NCI-H510A (cell line): ENCODE results near the gene CKMT2.
"Not testable (repeated sequence)": the region's sequence is repeated elsewhere in the genome, so short reads cannot be mapped to it uniquely, and the experiment has no call there.

Experiments
- DNase-seq: peaks from one replicate; lab custom pipeline; 2025; lab: John Stamatoyannopoulos, UW

Gene CKMT2

DNA sequence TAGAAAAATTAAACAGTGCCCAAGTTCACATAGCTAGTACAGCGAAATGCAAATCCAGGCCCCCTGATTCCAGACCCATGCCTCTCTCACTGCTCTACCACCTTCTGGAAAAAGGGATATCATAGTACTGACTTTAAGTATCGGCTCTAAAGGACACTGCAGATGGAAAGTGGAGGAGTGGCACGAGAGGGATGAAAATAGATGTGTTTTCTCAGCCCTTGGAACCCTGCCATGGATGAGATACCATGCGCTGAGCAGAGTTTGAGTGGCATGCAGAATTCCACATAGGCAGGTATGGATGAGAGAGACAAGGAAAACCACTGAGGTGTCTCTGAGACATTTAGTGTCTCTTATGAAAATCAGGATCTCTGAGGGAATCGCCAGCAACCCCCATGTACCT is 18.8 kb downstream of the CKMT2 start:
- DNase-seq: no peak

DNA sequence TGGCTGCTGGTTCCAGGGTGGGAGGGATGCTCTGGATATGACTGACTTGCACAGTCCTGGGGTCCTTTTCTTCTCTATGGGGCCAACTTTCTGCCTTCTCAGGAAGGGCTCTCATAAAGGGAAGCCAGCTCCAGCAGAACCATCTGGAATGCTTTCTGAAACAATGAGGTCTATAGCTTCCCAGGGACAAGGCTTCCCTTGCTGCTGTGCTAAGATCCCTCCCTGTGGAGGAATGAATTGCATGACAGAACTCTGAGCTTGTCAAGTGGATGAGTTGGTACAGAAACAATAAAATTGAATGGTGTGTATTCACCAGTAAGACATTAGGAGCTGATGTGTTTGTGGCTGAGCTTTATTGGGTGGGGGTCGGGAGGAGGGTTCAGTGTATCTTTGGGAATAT is 19.8 kb downstream of the CKMT2 start:
- DNase-seq: no peak

DNA sequence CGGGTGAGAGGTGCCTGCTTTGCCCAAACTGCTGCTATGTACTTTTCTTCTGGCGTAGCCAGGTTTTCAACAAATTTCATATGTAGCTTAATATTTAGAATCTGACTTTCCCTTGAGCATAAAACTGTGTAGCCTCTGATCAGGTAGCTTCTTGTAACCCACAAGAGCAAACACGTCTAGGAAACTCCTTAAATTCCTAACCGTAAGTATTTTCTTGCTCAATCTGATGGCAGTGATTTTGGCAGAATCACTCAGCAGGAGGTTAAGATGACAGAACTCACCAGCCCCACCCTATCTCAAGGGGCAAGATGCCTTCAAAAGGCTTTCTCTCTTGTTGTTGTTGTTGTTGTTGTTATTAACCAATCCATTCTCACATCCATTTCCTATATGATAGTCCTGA is 20.8 kb downstream of the CKMT2 start:
- no peak for DNase-seq

DNA sequence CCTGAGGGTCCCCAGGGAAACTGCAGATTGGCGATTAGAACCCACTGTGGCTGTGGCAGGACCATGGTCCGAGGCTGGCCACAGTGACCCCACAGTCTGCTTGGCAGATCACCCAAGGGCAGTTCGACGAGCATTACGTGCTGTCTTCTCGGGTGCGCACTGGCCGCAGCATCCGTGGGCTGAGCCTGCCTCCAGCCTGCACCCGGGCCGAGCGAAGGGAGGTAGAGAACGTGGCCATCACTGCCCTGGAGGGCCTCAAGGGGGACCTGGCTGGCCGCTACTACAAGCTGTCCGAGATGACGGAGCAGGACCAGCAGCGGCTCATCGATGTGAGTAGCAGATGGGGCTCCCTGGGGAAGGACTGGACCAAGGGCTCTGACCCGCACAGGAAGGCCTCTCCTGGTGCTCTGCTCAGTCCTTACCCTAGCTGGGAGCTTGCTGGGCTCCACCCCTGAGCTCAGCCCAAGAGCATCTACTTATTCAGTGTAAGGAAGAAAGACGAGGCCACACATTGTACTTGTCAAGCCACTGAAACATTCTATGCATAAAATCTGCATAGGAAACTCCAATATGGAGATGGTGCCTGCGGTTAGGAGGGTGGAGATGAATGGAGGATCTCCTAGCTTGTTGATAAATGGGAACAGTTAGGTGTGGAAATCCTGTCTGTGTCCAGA is 21.9 kb downstream of the CKMT2 start:
- DNase-seq: no peak

DNA sequence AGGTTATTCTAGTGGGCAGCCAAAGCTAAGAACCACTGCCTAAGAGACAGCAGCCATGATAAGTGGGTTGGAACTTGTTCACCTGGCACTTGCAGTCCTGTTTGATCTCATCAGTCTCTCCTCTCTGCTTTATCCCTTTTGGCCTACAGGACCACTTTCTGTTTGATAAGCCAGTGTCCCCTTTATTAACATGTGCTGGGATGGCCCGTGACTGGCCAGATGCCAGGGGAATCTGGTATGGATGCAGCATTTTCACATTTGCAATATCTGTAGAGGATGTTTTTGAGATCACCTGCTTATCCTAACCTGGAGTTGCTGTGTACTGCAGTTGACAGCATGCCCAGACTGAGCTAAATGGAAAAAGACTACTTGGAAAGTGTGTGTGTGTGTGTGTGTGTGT is 23.6 kb downstream of the CKMT2 start:
- DNase-seq: no peak

DNA sequence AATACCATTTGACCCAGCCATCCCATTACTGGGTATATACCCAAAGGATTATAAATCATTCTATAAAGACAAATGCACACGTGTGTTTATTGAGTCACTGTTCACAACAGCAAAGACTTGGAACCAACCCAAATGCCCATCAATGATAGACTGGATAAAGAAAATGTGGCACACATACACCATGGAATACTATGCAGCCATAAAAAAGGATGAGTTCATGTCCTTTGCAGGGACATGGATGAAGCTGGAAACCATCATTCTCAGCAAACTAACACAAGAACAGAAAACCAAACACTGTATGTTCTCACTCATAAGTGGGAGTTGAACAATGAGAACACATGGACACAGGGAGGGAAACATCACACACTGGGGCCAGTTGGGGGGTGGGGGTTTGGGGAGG is 29.7 kb downstream of the CKMT2 start:
- DNase-seq: not testable (repeated sequence)

DNA sequence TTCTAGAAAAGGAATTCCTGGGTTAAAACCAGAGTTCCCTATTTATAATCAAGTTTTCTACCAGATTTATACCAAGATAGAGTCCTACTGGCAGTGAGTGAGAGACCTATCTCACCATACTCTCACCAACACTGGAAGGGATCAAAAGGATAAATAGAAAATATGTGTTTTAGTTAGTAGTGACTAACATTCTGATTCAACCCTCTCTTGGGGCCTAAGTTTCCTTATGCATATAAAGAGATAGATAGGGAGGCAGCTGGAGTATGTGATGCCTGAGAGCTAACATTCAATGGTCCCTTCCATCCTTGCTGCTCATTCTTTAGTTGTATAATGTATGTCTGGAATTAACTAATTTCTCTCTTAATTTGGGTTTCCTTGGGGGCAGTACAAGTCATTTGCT is 32.0 kb downstream of the CKMT2 start:
- DNase-seq: no peak

DNA sequence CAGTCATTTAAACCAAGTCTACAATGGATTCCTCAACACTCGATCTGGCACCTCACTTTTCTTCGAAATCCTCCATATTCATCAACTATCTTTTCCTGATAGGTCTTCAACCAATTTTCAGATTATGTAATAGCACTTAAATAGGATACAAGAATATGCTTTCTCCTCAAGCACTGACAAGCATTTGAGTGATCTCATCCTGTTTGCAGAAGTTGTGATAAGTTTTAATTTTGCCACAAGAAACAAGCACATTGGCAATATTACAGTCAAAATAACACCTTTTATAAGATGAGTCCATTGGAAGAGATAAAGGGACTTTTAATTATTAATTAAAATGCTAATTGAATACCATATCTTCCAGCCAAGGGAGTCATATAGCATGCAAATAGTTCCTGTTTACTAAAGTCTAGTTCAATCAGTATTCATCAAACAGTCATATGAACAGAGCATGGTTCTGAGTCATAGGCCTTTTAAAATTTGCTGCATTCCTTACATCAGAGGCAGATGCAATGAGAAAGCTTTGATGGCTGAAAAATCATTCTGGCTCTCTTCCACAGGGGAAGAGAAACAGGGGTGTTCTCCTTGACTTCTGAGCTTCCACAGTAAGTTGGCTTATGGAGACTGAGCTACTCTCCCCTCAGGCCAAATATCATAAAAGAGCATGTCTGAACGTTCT is 35.5 kb downstream of the CKMT2 start:
- no peak for DNase-seq

DNA sequence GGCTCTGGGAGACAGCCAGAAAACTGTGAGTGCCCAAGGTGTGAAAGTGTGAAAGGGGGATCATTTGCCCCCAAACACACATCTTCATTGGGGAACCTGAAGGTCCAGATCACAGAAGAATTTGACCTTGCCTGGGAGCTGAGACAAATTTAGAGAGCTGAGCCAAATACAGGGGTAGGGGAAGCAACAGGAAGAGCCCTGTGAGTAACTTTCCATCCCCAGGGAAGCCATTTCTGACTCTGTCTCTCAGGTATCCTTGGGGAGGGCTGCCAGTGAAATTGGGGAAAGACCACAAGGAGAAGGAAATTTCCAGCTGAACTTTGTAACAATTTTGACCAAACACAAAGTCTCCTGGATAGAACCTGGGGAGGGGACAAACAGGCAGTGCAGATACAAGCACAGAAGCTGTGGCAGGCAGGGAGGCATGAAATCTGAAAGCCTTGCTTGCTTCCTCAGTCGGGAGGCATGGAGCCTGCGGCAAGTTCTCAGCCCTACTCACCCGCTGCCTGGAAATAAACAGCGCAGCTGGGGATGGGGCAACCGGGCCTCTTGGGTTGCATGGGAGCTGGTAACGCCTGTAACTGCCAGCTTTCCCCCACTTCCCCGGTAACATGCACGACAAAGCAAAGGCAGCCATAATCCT is 36.8 kb downstream of the CKMT2 start:
- no peak for DNase-seq

DNA sequence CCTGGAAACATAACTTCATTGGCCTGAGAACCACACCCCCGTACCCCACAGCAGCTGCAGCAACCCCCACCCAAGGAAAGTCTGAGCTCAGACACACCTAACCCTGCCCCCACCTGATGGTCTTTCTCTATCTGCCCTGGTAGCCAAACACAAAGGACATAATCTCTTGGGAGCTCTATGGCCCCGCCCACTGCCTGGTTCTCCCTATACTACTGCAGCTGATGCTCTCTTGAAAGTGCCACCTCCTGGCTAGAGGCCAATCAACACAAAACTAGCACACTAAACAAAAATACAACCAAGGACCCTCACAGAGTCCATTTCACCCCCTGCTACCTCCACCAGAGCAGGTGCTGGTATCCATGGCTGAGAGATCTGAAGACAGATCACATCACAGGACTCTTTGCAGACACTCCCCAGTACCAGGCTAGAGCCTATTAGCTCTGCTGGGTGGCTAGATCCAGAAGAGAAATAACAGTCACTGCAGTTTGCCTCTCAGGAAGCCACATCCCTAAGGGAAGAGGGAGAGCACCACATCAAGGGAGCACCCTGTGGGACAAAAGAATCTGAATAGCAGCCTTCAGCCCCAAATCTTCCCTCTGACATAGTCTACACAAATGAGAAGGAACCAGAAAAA is 37.4 kb downstream of the CKMT2 start:
- not testable (repeated sequence) for DNase-seq

DNA sequence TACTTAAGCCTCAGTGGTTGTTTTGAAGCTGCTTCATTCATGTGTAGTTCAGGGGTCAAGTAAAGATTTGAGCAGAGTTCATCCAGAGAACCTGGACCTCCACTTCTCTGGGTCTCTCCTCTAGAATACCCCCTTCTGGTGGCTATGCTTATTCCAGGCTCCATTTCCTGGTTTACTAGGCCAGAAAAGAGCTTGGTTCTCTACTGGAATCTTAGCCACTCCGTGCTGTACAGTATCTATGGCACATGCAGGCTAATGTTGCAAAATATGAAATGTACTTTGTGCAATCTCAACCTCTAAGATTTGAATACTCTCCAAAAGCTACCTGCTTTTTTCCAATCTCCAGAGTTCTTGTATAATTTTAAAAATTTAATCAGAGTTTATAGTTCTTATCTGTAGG is 50.9 kb downstream of the CKMT2 start:
- DNase-seq: no peak

DNA sequence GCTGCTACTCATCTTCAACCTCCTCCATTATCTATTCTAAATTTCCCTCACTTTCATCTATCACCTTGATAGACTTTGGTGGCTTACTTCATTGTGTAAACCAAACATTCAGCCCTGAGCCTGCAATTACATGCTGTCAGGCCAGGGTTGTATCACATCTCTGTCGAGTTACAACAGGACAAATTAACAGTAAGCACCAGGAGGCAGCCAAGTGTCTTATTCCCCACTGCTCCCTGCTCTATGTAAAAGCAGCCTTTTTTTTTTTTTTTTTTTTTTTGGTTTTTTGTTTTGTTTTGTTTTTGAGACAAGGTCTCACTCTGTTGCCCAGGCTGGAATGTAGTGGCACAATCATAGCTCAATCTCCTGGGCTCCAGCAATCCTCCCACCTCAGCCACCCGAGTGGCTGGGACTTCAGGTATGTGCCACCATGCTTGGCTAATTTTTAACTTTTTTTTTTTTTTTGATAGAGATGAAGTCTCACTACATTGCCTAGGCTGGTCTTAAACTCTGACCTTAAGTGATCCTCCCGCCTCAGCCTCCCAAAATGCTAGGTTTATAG is 53.0 kb downstream of the CKMT2 start:
- no peak for DNase-seq

DNA sequence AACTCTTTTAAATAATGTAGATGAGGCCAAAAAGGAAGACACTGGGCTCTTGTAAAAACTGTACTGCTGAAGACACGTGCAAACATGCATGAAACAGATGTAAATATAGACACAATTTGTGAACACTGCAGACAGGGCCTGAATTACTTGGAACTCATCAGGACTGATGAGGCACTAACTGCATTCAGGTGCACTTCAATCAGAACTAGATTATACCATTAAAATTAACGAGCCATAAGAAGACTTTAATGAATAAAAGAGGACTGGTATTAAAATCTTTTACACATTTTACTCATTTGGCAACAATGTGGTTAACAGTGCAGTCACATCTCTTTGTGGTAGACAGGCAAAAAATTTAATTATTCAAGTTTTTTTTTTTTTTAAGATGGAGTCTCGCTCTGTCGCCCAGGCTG is 54.9 kb downstream of the CKMT2 start:
- no peak for DNase-seq

DNA sequence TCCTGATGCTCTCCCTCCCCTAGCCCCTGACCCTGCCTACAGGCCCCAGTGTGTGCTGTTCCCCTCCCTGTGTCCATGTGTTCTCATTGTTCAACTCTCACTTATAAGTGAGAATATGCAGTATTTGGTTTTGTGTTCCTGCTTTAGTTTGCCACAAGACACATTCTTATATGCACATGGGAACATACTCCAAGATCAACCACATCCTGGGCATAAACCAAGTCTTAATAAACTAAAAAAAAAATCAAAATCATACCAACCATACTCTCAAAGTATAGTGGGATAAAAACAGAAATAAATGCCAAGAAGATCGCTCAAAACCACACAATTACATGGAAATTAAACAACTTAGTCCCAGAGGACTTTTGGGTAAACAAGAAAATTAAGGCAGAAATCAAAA is 57.0 kb downstream of the CKMT2 start:
- DNase-seq: no peak

DNA sequence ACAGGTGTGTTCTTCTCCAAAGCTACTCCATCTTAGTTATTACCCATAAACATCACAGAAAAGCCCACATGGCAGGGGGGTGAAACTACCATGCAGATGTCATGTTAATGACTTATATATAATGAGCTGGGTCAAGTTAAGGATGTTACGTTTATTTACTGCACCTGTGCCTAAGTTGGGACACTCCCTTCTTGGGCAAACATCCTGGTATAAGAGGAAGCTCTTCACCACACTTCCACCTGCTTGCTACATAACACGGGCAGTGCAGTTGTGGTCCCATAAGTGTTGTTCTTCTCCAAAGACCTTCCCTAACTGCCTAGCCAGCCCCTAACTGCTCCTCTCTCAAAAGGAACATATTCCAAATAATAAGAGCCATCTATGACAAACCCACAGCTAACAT is 59.0 kb downstream of the CKMT2 start:
- no peak for DNase-seq

DNA sequence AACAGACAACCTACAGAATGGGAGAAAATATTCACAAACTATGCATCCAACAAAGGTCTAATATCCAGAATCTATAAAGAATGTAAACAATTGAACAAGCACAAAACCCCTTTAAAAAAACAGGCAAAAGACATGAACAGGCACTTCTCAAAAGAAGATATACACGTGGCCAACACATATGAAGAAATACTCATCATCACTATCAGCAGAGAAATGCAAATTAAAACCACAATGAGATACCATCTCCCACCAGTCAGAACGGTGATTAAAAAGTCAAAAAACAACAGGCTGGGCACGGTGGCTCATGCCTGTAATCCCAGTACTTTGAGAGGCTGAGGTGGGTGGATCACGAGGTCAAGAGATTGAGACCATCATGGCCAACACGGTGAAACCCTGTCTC is 60.9 kb downstream of the CKMT2 start:
- DNase-seq: not testable (repeated sequence)

DNA sequence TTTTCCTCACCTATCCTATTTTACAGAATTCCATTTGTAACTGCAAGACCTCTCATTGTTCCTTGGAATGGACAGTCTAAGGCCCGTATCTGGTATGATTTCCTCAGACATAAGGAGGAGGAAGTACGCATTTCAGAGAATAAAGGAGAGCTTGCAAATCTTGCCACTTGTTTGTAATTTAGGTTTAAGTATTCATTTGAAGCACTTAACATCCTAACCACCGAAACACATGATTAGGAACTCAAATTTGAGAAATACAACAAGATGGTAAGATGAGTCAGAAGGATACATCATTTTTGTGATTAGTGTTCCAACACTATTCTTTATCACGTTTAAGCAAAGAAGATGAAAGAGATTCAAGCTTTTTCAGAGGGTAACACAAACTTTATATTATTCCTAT is 64.4 kb downstream of the CKMT2 start:
- DNase-seq: no peak

DNA sequence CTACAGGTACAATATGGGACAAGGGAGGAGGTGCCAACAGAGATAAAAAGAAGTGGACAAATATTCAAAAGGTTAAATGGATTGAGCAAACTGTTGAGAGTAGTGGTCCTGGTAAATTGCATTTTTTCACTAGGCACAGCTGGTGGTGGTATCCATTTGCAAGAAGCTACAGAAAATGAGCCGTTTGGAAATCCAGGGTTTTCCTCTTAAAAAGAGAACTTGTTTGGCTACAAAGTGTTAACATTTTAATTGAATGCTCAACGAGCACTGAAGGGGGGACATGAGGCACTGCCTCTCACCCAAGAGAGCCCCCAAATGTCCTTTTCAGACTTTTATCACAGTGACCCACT is 67.8 kb downstream of the CKMT2 start:
- DNase-seq: no peak

DNA sequence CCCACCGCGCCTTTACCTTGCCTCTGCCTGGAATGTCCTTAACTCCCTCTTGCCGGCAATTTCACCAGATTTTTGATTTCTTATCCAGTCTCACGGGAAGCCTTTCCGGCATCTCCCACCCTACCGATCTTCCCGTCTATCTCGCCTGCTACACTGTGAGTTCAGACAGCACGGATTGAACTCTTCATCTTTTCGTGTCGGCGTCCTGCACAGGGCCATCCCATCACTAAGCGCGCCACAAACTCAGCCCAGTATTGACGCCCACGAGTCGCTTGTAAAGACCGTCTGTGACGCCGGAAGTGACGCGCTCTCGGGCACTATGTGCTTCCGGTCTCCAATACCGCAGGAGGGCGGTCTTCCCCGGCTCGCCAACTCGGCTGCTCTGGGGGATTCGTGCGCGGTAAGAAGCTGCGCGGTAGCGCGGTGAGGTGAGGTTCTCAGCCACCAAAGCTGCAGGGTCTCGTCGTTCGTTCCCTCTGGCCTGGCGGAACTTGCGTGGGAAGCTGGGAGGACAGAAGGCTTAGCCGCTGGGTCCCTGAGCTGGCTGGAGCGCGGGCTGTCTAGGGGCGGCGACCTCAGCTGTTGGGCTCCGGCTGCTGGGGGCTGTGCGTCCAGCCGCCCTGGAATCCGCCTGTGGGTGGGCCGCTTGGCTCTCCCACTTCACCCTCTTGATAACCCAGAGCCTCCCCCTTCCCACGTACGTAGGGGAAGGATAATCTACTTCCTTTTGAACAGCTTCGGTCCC is 68.3 kb downstream of the CKMT2 start, which contains the start of gene ZCCHC9:
ZCCHC9 (plus strand) TSS at position 317 of the 745 bp plus-strand sequence. CDS start 3,171 bp downstream, outside the sequence.
- DNase-seq: peak; percentile 83

DNA sequence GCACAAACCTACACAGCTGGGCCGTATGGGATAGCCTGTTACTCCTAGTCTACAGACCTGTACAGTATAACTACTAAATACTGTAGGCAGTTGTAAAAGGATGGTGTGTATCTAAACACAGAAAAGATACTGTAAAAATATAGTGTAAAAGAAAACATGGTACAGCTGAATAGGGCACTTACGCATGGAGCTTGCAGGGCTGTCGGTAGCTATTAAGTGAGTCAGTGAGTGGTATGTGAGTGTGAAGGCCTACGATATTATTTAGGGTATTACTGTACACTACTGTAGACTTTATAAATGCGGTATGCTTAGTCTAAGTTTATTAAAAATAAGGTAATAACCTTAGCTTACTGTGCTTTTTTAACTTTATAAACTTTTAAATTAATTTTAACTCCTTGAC is 69.5 kb downstream of the CKMT2 start:
- DNase-seq: no peak

DNA sequence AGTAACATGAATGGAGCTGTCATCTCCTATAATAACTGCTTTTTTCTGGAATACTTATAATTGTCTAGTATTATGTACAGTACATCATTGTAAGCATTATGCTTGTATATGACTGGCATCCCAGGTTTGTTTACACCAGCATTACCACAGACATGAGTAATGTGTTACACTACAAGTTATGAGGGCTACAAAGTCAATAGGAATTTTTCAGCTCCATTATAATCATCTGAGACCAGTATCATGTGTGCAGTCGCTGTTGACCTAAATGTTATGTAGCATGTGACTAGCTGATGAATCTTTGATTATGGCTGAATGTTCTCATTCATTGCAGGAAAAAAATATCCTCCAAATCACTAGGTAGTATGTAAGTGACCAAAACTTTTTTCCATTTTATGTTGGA is 70.4 kb downstream of the CKMT2 start:
- DNase-seq: no peak

DNA sequence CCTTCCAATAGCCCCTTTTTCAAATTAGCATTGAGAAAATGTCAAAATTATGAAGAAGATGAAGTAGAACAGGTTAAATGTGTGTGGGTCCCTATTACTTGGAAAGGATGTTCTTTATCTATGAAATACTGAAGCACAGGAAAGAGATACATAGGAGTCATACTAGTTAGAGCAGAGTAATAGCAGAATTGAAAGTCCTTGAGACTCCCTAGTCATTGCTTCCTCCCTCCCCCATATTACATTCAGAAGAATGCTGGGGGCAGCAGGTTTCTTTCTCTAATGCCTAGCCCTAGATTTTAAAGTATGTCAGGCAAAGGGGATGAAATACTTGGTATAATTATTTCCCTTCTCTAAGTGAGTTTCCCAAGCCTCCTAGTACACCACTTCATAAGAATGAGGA is 72.7 kb downstream of the CKMT2 start:
- no peak for DNase-seq
